ENCODE measurements around the gene ACOT11.

Gene ACOT11
- long read RNA-seq, partial matches to known transcripts, result 5 of 44 reads
- long read RNA-seq, other reads (novel, unspliced or antisense), result 38 of 44 reads

DNA sequence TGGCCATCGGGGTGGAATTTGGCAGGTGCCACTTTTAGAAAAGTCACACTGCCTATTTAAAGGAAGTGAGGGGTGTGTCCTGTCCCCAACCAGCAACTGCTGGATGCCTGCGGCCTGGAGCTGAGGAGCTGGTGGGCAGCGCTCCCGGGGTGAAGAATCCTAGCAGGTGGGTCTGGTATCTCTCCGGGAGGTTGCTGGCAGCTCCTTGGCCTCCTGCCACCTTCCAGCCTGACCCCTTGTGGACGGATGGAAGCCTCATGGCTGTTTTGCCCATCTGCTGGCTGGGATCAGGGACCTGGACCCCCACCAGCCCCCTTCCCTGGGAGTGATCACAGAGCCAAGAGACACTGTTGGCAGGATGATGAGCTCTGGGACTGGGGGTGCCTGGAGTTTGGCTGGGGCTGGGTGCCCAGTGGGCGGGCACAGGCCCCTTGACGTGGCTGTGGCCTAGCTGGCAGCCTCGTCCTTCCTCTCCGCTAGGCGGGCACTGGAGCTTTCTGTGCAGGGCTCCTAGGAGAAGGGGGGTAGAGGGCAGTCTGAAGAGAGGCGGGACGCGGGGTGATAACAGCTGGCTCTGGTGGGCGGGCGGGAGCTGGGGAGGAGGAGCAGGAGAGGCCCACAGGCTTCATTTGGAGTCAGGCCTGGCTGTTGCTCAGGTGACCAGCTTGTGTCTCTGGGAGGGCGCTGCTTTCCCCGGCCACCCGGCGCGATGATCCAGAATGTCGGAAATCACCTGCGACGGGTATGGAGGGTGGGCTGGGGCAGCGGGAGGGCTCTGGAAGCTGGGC lies at the start of gene ACOT11:
ACOT11 (plus strand) TSS at position 628 of the 788 bp plus-strand sequence; CDS start at position 710, 82 bp downstream.
- TF ChIP-seq, protein P1, sequence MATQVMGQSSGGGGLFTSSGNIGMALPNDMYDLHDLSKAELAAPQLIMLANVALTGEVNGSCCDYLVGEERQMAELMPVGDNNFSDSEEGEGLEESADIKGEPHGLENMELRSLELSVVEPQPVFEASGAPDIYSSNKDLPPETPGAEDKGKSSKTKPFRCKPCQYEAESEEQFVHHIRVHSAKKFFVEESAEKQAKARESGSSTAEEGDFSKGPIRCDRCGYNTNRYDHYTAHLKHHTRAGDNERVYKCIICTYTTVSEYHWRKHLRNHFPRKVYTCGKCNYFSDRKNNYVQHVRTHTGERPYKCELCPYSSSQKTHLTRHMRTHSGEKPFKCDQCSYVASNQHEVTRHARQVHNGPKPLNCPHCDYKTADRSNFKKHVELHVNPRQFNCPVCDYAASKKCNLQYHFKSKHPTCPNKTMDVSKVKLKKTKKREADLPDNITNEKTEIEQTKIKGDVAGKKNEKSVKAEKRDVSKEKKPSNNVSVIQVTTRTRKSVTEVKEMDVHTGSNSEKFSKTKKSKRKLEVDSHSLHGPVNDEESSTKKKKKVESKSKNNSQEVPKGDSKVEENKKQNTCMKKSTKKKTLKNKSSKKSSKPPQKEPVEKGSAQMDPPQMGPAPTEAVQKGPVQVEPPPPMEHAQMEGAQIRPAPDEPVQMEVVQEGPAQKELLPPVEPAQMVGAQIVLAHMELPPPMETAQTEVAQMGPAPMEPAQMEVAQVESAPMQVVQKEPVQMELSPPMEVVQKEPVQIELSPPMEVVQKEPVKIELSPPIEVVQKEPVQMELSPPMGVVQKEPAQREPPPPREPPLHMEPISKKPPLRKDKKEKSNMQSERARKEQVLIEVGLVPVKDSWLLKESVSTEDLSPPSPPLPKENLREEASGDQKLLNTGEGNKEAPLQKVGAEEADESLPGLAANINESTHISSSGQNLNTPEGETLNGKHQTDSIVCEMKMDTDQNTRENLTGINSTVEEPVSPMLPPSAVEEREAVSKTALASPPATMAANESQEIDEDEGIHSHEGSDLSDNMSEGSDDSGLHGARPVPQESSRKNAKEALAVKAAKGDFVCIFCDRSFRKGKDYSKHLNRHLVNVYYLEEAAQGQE (IDR thresholded peaks at IDR 0.05; ENCODE audit: insufficient replicate concordance, low read depth), result no peak
- TF ChIP-seq GABPA (IDR thresholded peaks at IDR 0.05; ENCODE audit: low read depth), result no peak
- TF ChIP-seq, protein P2, sequence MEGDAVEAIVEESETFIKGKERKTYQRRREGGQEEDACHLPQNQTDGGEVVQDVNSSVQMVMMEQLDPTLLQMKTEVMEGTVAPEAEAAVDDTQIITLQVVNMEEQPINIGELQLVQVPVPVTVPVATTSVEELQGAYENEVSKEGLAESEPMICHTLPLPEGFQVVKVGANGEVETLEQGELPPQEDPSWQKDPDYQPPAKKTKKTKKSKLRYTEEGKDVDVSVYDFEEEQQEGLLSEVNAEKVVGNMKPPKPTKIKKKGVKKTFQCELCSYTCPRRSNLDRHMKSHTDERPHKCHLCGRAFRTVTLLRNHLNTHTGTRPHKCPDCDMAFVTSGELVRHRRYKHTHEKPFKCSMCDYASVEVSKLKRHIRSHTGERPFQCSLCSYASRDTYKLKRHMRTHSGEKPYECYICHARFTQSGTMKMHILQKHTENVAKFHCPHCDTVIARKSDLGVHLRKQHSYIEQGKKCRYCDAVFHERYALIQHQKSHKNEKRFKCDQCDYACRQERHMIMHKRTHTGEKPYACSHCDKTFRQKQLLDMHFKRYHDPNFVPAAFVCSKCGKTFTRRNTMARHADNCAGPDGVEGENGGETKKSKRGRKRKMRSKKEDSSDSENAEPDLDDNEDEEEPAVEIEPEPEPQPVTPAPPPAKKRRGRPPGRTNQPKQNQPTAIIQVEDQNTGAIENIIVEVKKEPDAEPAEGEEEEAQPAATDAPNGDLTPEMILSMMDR (IDR thresholded peaks at IDR 0.05; ENCODE audit: insufficient read depth, low read length), result no peak
- TF ChIP-seq SPI1 (IDR thresholded peaks at IDR 0.05; ENCODE audit: borderline replicate concordance, low read depth), result peak; percentile 69; the same call in 1 of the 2 replicates
- no peak; the same call in 1 of the 2 replicates for TF ChIP-seq POLR2AphosphoS5 (IDR thresholded peaks at IDR 0.05; ENCODE audit: low read depth)
- Histone ChIP-seq H3K27me3 (ENCODE audit: insufficient read depth, poor library complexity, severe bottlenecking) (no peaks in the 10 kb centered on the region), H3K4me3 (replicated peaks; ENCODE audit: insufficient read depth, low read length) (no peak within 1 kb of the TSS; the same call in 1 of the 2 replicates), H3K27ac (replicated peaks) (peak within 1 kb of the TSS; percentile 70)
- DNase-seq (ENCODE audit: low read depth in 1 of 2, low spot score in 1 of 2), result peak; percentile 50 to 79

DNA sequence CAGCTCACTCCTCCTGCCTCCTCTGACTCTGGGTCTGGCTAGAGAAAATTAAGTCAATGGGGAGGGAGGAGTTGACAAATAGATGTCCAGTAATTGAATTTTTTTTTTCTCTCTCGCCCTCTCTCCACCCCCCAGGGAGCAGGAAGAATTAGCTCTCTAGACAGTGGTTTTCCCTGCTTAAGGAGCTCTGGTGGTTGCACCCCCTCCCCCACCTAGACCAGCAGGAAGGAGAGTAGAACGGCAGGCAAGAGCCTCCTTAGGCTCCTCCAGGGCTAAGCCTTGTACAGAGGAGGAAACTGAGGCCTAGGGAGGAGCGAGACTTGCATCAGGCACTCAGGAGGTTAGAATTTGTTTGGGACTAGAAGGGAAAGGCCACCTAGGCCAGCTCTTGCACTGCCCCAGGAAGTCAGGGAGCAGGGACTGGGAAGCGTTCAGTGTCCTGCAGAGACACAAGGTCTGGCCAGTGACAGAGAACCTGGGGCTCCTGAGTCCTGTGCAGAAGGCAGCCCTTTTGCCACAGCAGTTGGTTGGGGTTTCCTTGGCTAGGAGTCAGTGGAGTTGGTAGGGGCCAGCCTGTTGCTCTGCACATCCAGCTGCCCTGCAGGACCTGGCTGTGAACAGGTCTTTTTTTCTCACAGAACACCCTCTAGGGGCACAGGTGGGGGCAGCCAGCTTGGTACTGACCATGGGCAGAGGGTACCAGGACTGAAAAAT lies 49.5 kb upstream of the ACOT11 start:
- TF ChIP-seq, protein P1 (IDR thresholded peaks at IDR 0.05; ENCODE audit: insufficient replicate concordance, low read depth), result no peak
- TF ChIP-seq SPI1 (IDR thresholded peaks at IDR 0.05; ENCODE audit: borderline replicate concordance, low read depth) (no peak), POLR2AphosphoS5 (IDR thresholded peaks at IDR 0.05; ENCODE audit: low read depth) (no peak), GABPA (IDR thresholded peaks at IDR 0.05; ENCODE audit: low read depth) (no peak)
- TF ChIP-seq, protein P2 (IDR thresholded peaks at IDR 0.05; ENCODE audit: insufficient read depth, low read length), result no peak
- no peak overlapping the region for H3K27ac ChIP-seq (replicated peaks)
- peaks cover 4% of the 10 kb centered on the region for H3K27me3 ChIP-seq (ENCODE audit: insufficient read depth, poor library complexity, severe bottlenecking)
- H3K4me3 ChIP-seq (replicated peaks; ENCODE audit: insufficient read depth, low read length), result no peak overlapping the region
- no peak for DNase-seq (ENCODE audit: low read depth in 1 of 2, low spot score in 1 of 2)

DNA sequence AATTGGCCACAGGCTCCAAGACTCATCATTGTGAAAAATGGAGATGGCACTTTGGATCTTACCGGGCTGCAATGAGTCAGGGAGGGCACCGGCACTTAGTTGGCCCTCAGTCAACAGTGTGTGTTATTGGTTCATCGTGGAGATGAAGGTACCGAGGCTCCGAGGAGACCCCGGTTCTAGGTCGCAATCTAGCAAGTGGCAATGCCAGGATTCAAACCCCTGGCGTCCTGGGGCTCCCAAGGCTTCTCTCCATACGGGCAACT lies 49.0 kb upstream of the ACOT11 start:
- H3K4me3 ChIP-seq (replicated peaks; ENCODE audit: insufficient read depth, low read length), result peak overlapping the region; percentile 26; the same call in 1 of the 2 replicates
- H3K27me3 ChIP-seq (ENCODE audit: insufficient read depth, poor library complexity, severe bottlenecking), result peaks cover 4% of the 10 kb centered on the region
- no peak for TF ChIP-seq POLR2AphosphoS5 (IDR thresholded peaks at IDR 0.05; ENCODE audit: low read depth)
- DNase-seq (ENCODE audit: low read depth in 1 of 2, low spot score in 1 of 2), result no peak
- H3K27ac ChIP-seq (replicated peaks), result no peak overlapping the region

DNA sequence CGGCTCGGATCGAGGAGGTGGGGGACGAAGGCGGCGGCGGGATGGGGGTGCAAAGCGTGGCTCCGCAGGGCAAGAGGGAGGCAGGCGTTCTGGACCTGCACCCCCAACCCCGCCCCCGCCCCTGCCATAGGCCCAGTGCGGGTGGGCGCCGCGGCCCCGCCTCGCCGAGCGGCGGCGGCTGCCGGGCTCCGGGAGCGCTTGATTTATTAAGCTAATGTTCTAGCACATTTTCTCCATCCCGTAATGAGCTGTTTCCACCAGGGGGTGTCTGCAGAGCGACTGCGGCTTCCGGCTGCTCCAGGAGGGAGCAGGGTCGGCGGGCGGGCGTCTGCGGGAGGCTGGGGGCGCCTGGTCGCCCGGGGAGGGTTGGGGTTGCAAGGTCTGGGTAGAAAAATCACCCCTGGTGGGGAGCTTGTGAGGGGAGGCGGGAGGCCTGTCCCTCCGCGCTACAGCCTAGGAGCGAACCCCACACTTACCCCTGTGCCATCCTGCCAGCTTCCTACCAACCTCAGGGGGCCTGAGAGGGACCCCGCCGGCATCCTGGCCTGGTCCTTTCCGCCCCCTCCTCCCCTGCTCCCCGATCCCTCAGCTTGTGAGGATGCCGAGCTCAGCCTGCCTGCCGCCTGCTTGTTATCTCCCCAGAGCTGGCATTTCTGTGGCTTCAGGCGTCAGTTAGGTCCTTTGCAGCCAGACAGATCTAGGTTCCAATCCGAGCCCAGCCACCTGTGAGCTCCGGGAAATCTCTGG lies 48.5 kb upstream of the ACOT11 start:
- Histone ChIP-seq H3K27me3 (ENCODE audit: insufficient read depth, poor library complexity, severe bottlenecking) (peaks cover 4% of the 10 kb centered on the region), H3K27ac (replicated peaks) (no peak overlapping the region), H3K4me3 (replicated peaks; ENCODE audit: insufficient read depth, low read length) (peak overlapping the region; percentile 26)
- DNase-seq (ENCODE audit: low read depth in 1 of 2, low spot score in 1 of 2), result peak in 1 of 2 experiments; percentile 64
- TF ChIP-seq, protein P2 (IDR thresholded peaks at IDR 0.05; ENCODE audit: insufficient read depth, low read length), result peak; percentile 14
- TF ChIP-seq SPI1 (IDR thresholded peaks at IDR 0.05; ENCODE audit: borderline replicate concordance, low read depth), result no peak

Measured in HL-60 (cell line).